Measurements from ENCODE around the gene CYB5A.
A peak's percentile ranks its signal among the peaks of the same experiment; 100 is the strongest.
"Not testable (repeated sequence)": the region's sequence is repeated elsewhere in the genome, so short reads cannot be mapped to it uniquely, and the experiment has no call there.

The CYB5A gene, protein sequence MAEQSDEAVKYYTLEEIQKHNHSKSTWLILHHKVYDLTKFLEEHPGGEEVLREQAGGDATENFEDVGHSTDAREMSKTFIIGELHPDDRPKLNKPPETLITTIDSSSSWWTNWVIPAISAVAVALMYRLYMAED
- total RNA-seq = 19.0 to 19.8 reads per million in 2 donors

GRCh38 chr18:74291771-74292540, at the start of gene CYB5A:
TSS of gene CYB5A (minus strand) at chr18:74291963. CDS start at chr18:74291875, 88 bp downstream.
- DNase-seq = peak; percentile 91

DNA sequence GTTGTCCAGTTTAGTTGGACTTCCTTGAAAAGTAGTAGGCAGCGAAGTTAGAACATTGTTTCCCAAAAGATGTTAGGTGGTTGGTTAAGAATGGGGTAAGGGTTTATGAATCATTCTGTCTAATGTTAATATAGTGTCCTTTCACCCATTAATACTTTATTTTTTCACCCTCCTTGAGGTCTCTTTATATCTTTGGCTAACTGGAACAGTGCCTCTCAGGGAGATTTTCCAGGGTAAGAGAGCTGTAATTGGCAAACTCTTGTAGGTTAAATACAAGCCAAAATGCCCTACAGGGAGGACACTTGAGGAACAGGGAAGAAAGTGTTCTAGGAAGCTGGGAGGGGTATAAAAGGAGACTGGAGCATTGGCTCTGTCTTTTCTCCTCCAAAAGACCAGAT, 46.1 kb upstream of the CYB5A start:
- DNase-seq = no peak

DNA sequence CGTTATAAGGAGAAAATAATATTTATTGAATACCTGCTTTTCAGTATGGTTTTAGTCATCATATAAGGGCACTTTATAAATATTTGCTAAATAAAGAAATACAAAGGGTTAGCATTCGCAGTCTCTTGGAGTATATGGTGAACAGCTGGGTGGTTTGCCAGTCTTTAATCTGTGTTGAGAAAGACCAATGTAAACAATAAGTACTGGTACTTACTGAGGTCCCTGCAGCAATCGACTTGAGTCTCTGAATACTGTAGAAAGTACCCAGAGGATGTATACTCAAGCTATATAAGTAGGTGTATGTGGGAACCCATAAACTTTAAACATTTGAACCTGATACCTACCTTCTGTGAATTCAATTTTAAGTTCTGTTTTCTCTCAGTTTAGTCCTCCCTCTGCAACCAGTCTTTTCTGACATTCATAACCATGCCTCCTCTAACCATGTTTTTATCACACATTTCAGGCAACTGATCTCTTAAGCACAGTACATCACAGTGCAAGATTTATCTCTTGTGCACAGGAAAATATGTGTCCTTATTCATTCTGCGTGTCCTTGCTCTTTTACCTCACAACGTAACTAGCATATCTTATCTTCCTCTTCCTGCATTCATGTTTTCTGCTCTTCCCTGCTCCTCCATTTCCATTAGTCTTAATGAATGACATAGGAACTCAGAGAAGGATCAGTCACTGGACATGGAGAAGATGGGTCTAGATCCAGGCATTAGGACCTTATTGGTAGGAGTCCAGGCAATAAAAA, 45.6 kb upstream of the CYB5A start:
- DNase-seq = no peak

DNA sequence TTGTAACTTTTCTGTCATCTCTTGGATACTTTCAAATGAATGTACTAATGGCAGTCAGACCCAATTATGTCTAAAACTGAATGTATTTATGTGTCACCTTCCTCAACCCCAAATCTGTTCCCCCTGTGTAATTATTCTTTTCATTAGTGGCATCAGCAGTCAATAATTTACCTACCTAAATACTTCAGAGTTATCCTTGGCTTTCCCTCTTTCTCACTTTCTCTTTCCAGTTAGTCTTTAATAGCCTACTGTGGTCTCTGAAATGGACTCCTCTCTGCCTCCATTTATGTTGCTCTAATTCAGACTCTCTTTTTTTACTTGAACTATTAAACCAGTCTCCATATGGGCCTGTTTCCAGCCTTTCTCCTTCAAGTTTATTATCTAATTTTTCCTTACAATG, 44.9 kb upstream of the CYB5A start:
- DNase-seq = no peak

- DNase-seq = no peak
Observed at GRCh38 chr18:74334242-74334893, 42.6 kb upstream of the CYB5A start.

- no peak for DNase-seq
Observed at GRCh38 chr18:74333091-74333490, 41.3 kb upstream of the CYB5A start.

DNA sequence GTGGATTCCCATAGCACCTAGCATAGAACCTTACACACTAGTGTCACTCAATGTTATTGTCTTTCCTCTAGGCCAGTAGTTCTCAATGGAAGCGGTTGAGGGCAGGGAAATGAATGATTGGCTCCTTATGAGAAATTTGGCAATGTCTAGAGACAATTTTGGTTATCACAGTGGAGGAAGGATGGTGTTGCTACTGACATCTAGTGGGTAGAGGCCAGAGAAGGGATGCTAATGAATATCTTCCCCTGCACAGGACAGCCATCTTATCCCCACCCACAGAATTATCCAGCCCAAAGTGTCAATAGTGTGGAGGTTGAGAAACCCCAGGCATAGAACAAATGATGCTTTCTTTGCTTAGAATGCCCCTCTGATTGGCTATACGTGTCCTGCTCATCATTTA, 39.6 kb upstream of the CYB5A start:
- no peak for DNase-seq

DNA sequence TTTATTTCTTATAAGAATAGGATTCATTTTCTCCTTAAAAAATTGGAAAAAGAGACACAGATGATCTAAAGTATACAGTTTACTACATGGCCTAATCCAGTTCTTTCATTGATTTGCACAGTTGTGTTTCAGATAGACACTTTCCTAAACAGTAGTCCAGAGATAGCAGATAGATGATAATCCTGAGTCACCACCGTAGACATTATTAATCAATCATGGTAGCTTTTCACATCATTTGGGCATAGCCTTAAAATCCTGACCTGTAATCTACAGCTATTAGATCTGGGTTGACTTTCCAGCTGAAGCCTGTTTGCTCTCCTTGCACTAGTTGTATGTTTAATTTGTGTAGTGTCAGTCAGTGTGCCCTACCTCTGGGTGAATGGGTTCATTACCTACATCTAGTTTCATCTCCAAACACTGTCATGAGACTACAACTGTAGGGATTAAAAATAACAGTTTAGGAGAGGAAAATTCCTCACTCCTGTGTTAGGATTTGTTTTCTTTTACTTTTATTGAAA, 38.0 kb upstream of the CYB5A start:
- no peak for DNase-seq

- no peak for DNase-seq
Observed at GRCh38 chr18:74328206-74328605, 36.4 kb upstream of the CYB5A start.

- DNase-seq = not testable (repeated sequence)
Observed at GRCh38 chr18:74326791-74327190, 35.0 kb upstream of the CYB5A start.

GRCh38 chr18:74326231-74326630, 34.5 kb upstream of the CYB5A start:
- DNase-seq = no peak

DNA sequence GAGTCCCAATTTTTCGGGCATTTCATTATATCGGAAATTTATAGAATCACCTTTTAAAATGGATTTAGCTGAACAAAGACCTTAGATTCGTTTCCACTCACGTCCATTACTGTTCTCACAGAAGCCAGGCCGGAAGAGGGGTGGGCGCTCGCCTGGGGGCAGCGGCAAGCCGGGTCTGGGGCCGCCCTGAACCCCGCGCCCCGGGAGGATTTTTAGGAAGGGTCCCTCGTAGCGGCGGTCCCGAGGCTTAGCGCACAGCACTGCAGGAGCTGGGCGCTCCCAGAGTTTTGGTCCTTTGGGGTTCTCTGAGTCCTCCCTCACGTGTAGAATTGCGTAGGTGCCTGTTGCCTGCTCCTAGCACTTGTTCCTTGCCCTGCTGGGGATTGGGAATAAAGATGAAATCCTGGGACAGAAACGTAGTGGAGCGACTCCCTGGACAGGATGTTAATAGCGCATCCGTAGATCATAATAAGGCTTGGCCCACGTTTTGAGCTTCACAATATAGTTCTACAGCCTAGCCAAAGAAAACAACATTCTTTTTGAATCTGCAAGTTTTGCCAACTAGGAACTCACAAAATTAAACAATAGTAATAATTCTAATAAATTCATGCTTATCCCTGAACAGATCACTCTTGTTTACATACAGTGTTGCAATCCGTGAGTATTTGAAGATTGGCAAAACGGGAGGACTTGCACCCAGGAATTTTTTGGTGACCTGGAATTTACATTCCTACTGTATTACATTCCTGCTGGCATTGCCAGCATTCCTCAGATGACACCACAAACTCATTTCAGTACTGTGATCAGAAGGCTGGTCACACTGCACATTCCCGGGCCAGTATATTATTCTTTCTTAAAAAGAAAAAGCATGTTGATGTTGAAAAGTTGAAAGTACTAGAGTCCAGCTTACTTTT, 24.8 kb upstream of the CYB5A start:
- DNase-seq = no peak

GRCh38 chr18:74315464-74316256, 23.9 kb upstream of the CYB5A start, which contains the start of gene C18orf63:
TSS of gene C18orf63 (plus strand) at chr18:74315839. CDS start at chr18:74317866, 2,027 bp downstream.
- DNase-seq = no peak

- no peak for DNase-seq
Observed at GRCh38 chr18:74314759-74315463, 23.1 kb upstream of the CYB5A start.

DNA sequence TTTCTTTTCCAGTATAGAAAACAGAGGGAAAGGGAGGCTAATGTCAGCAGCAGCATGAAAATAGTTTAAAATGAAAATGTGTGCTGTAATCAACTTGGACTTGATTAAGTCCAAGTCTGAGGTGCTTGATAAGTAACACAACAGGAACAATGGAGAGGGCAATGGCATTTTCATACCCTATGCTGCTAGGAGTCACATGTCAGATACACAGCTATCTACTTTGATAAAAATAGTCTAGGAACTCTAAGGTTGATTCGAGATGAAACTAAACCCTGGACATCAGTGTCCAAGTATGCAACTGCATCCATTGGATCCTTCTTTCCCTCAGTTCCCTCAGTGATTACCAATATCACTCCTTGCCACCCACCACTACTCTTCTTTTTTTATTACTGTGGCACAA, 19.2 kb upstream of the CYB5A start:
- no peak for DNase-seq

DNA sequence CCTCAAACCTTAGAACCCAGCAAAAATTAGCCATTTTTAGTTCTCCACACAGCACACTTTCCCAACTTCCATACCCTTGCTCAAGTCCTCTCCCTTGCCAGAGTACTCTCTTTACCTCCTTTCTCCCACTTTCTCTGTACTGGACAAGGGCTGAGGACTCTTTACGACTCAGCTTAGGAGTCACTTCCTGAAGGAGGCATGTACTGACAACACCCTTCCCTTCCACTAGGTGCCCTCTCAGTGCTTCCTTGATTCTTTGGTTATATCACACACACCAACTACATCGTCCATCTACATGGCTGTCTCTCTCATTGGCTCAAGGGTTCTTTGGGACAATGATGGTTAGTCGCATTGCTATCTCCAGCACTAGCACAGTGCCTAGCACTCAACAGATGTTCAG, 18.6 kb upstream of the CYB5A start:
- DNase-seq = no peak

GRCh38 chr18:74303936-74304335, 12.2 kb upstream of the CYB5A start:
- no peak for DNase-seq

GRCh38 chr18:74303306-74303705, 11.5 kb upstream of the CYB5A start:
- no peak for DNase-seq

DNA sequence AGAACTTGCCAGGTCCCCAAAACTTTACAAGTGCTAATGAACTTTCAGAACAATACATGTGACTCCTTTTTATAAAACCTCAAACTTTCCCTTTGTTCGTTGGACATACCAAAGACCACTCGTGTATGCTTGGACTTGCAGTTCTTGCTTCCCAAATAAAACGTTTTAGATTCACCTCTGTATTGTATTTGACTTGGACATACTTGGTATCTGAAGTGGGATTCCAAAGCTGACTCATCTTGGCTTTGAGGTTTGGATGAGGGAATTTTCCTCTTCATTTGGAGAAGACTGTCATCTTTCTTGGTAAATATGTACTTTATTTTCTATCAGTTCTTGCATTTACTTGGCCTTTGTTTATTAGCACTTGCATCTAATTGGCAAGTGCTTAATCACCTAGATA, 8.0 kb upstream of the CYB5A start:
- DNase-seq = no peak

DNA sequence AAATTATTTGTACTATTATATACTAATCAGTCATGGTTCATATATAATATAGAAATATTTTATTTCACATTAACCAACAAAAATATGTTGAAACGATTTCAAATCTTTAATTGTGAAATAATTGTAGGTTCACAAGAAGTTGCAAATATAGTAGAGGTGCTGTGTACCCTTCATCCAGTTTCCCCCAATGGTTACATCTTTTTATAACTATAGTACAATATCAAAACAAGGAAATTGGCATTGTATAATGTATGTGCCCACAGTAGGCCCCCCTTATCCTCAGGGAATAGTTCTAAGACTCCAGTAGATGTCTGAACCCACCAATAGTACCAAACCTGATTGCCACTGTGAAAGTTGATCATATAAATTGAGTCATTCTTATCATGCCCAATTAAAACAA, 7.4 kb upstream of the CYB5A start:
- no peak for DNase-seq
